ENCODE data around the gene NOP9.

NOP9 gene

GRCh38 chr14:24261969-24262327 is 37.7 kb upstream of the NOP9 start:
- in situ Hi-C loops (cut with MboI; ENCODE audit: low pct_unique_long_range_greater_than_20kb, low sequenced_read_pairs) = no loop called here
- DNase-seq = no peak

- in situ Hi-C loops (cut with MboI; ENCODE audit: low pct_unique_long_range_greater_than_20kb, low sequenced_read_pairs) = no loop called here
- DNase-seq = no peak
Observed at GRCh38 chr14:24262821-24263733, 36.6 kb upstream of the NOP9 start, which contains the start of gene TGM1. TGM1 (minus strand) TSS chr14:24263177; CDS start chr14:24262352, 825 bp downstream.

- DNase-seq = no peak
- in situ Hi-C loops (cut with MboI; ENCODE audit: low pct_unique_long_range_greater_than_20kb, low sequenced_read_pairs) = no loop called here
Observed at GRCh38 chr14:24263848-24264247, 35.8 kb upstream of the NOP9 start.

GRCh38 chr14:24264298-24264697 is 35.4 kb upstream of the NOP9 start:
- no peak for DNase-seq
- in situ Hi-C loops (cut with MboI; ENCODE audit: low pct_unique_long_range_greater_than_20kb, low sequenced_read_pairs) = no loop called here

GRCh38 chr14:24266344-24267244 is 33.1 kb upstream of the NOP9 start:
- in situ Hi-C loops (cut with MboI; ENCODE audit: low pct_unique_long_range_greater_than_20kb, low sequenced_read_pairs) = no loop called here
- no peak for DNase-seq

- no peak for DNase-seq
- in situ Hi-C loops (cut with MboI; ENCODE audit: low pct_unique_long_range_greater_than_20kb, low sequenced_read_pairs) = no loop called here
Observed at GRCh38 chr14:24267516-24267915, 32.1 kb upstream of the NOP9 start.

GRCh38 chr14:24268225-24268624 is 31.4 kb upstream of the NOP9 start:
- in situ Hi-C loops (cut with MboI; ENCODE audit: low pct_unique_long_range_greater_than_20kb, low sequenced_read_pairs) = no loop called here
- no peak for DNase-seq

GRCh38 chr14:24269368-24269767 is 30.3 kb upstream of the NOP9 start:
- DNase-seq = no peak
- in situ Hi-C loops (cut with MboI; ENCODE audit: low pct_unique_long_range_greater_than_20kb, low sequenced_read_pairs) = no loop called here

GRCh38 chr14:24269910-24270536 is 29.6 kb upstream of the NOP9 start:
- in situ Hi-C loops (cut with MboI; ENCODE audit: low pct_unique_long_range_greater_than_20kb, low sequenced_read_pairs) = no loop called here
- no peak for DNase-seq

GRCh38 chr14:24270537-24271133 is 29.0 kb upstream of the NOP9 start:
- no peak for DNase-seq
- in situ Hi-C loops (cut with MboI; ENCODE audit: low pct_unique_long_range_greater_than_20kb, low sequenced_read_pairs) = no loop called here

GRCh38 chr14:24271134-24271833 is 28.4 kb upstream of the NOP9 start, which contains the start of gene RABGGTA:
RABGGTA (minus strand) TSS chr14:24271597; CDS start chr14:24271115, 482 bp downstream.
- in situ Hi-C loops (cut with MboI; ENCODE audit: low pct_unique_long_range_greater_than_20kb, low sequenced_read_pairs) = no loop called here
- DNase-seq = peak; percentile 92

- in situ Hi-C loops (cut with MboI; ENCODE audit: low pct_unique_long_range_greater_than_20kb, low sequenced_read_pairs) = no loop called here
- no peak for DNase-seq
Observed at GRCh38 chr14:24271834-24272263, 27.8 kb upstream of the NOP9 start.

GRCh38 chr14:24272467-24272866 is 27.2 kb upstream of the NOP9 start:
- DNase-seq = no peak
- in situ Hi-C loops (cut with MboI; ENCODE audit: low pct_unique_long_range_greater_than_20kb, low sequenced_read_pairs) = no loop called here

- in situ Hi-C loops (cut with MboI; ENCODE audit: low pct_unique_long_range_greater_than_20kb, low sequenced_read_pairs) = no loop called here
- peak; percentile 32 for DNase-seq
Observed at GRCh38 chr14:24273422-24273998, 26.1 kb upstream of the NOP9 start.

- peak; percentile 41 for DNase-seq
- in situ Hi-C loops (cut with MboI; ENCODE audit: low pct_unique_long_range_greater_than_20kb, low sequenced_read_pairs) = no loop called here
Observed at GRCh38 chr14:24274101-24274543, 25.5 kb upstream of the NOP9 start.

GRCh38 chr14:24277071-24277470 is 22.6 kb upstream of the NOP9 start:
- in situ Hi-C loops (cut with MboI; ENCODE audit: low pct_unique_long_range_greater_than_20kb, low sequenced_read_pairs) = no loop called here
- no peak for DNase-seq

GRCh38 chr14:24277606-24278321 is 21.9 kb upstream of the NOP9 start:
- peak; percentile 95 for DNase-seq
- in situ Hi-C loops (cut with MboI; ENCODE audit: low pct_unique_long_range_greater_than_20kb, low sequenced_read_pairs) = no loop called here

Measured in KBM-7 (cell line).